A172 (cell line): Measurements from ENCODE around the gene NT5C. TPM values are rescaled to one million over a fixed set of nuclear protein-coding genes. Genes with fewer than 3 reads are reported as not detected.
A peak's percentile ranks its signal among the peaks of the same experiment; 100 is the strongest.

ENCODE experiments used
- DNase-seq: peaks from one replicate; pipeline ENCODE4 v3.0.0-alpha.2; 2015; ENCODE audit warnings: low spot score
- total RNA-seq: library from RNA; depleted of rRNA; stranded (reverse); fragments of >200 nt; shearing (Covaris generic); gene quantifications from 2 replicates; pipeline ENCODE4 v1.2.3, GENCODE V29; 2014; rRNA removed

NT5C gene
- total RNA-seq, 1 experiment from 2014 or later, result 73.6 TPM

DNA sequence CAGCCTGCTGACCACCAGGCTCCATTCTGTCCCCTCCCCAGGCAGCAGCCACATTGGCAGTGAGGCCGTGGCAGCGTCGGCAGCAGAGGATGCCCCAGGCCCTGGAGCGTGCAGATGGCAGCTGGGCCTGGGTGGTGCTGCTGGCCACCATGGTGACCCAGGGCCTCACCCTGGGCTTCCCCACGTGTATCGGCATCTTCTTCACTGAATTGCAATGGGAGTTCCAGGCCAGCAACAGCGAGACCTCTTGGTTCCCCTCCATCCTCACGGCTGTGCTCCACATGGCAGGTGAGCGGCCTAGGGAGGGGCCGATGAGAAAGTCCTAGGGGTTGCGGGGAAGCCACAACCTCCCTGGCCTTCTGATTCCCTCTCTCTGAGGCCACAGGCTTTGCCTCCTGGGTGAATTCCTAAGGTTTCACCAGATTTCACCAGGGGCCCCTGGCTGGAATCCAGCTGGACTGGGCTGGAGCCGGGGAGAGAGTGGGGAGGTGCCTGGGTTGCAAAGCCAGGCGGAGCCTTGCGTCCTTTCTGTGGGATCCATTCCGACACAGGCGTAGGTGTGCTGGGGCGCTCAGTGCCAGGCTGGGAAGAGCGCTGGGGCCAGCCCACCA lies 37.9 kb downstream of the NT5C start:
- no peak for DNase-seq

DNA sequence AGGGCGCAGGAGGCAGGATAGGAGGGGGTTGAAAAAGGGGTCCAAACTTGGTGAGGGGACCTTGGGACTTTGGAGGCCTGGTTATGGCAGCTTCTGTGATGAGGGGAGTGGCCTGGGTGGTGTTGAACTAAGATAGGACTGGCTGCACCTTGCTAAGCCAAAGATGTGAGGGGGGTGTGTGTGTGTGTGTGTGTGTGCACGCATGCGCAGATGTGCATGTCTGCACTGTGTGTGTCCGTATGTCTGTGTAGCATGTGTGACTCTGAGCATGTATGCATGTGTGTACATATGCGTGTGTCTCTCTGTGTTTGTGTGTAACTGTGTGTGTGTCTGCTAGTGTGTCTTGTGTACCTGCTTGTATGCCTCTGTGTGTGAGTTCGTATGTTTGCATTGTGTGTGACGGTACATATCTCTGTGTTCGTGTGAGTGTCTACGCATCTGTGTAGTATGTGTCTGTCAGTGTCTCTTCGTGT lies 39.7 kb downstream of the NT5C start:
- DNase-seq, result no peak

DNA sequence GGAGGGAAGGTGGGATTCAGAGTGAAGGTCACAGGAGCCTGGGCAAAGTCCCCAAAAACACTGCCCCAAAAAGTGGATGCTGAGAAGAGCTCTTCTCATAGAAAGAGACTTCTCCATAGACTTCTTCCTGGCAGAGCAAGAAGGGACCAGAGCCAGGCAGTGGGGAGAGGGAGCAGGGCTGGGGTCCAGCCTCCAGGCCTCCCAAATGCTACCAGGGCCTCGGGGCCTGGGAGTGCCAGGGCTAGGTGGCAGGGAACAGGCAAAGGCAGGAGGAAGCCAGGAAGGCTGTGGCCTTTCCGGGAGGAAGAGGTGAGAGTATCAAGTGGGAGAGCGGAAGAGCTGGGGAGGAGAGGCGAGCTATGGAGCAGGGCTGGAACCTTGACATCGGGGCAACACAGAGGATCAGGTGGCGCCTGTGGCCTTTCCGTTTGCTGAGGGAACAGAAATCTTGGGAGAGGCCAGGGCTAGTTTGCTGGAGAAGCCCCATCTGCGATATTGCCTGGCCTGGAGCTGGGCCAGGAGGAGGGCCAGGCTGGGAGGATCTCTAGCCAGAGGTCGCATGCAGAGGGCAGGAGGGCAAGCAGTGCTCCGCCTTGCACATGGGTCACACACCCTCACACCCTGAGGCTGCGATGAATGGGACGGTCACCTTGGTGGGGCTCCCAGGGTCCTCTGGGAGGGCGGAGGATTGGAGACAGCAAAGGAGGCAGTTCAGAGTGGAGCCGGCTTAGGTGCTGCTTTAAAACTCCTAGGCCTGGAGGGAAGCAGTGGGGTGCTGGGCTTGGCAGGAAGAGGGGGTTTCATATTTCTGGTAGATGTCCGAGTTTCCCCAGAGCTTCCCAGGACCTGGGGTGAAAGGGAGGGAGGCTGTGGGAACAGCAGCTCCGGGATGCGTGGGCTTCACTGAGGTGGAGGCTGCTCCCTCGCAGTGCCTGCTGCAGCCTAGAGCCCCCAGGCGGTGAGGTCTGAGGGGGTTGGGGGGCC lies 40.4 kb downstream of the NT5C start:
- DNase-seq, result no peak

- DNase-seq, result peak; percentile 59
These were observed 42.8 kb downstream of the NT5C start for GRCh38 chr17:75088465-75089417.

DNA sequence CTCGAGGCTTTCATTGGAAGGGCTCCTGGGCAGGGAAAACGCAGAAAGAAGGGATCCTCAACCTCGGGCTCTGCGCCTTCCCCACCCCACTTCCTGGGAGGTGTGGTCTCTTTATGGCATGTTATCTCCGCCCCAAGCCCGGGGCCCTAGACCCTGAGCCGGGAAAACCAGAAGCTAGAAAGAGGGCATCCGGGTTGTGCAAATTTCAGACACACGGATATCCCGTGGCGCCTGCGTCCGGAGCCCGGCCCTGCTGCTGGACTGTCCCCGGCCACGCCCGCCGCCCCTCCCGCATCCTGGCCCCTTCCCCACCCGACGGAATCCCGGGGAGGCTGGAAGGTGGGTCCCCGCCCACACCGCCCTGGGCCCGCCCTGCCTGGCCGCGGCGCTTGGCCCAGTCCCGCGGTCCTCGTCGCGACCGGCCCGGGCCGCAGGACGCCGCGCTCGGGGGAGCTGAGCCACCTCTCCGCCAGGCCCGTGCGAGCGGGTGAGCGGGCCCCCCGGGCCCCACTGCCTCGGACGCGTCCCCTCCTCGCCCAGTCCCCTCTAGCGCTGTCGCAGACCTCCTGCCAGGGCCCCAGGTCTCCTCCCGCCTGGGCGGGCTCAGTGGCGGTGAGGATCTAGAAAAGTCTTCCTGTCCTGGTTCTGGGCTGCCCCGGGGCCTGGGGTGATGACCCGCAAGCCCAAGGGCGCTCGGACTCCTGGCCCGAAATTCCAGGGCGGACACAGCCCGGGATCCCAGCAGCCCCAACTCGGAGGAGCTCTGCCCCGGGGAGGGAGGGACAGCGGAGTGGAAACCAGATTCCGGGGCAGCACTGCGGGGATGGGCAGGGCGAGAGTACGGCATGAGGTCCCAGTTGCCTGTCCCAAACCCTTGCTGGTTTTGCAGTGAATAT lies 43.7 kb downstream of the NT5C start, which contains the start of gene SLC16A5:
TSS of gene SLC16A5 (plus strand) at position 397 of the 896 bp plus-strand sequence. CDS start 5,683 bp downstream, outside the sequence.
- DNase-seq, result no peak

DNA sequence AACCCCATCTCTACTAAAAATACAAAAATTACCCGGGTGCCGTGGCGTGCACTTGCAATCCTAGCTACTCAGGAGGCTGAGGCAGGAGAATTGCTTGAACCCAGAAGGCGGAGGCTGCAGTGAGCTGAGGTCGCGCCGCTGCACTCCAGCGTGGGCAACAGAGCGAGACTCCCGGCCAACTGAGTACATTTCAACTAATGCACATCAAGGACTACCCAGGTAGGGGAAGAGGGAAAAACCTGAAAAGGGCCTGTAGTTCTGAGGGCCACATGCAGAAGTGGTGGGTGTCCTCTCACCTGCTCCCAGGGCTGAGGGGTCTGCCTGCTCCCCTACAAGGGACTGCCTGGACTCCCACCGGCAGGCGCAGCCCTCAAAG lies 44.4 kb downstream of the NT5C start:
- no peak for DNase-seq

GRCh38 chr17:75086496-75087181 lies 44.9 kb downstream of the NT5C start:
- no peak for DNase-seq

DNA sequence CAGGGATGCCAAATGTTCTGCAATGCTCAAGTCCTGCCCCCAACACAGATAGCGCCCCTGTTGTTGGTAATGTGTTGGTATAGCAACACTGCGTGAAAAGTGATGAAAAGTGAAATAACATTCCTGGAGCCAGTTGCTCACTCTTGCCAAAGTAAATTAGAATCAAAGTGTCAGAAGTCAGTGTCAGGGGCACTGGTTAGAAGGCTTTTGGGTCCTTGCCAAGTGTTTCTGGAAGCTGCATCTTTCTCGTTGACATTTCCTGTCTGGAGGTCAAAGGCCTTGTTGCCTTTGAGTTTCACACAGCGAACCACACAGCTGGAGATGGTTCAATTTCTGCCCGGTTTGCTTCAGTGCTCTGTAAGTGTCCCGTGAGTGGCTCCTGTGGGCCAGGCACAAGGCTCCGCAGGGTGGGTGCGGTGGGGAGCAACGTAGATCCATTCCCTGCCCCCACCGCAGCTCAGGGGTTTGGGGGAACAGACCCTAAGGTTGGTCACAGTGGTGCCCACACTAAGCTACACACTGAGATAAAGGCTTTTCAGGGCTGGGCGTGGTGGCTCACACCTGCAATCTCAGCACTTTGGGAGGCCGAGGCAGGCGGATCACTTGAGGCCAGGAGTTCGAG lies 47.4 kb downstream of the NT5C start:
- no peak for DNase-seq

GRCh38 chr17:75082683-75083082 lies 48.9 kb downstream of the NT5C start:
- DNase-seq, result no peak

DNA sequence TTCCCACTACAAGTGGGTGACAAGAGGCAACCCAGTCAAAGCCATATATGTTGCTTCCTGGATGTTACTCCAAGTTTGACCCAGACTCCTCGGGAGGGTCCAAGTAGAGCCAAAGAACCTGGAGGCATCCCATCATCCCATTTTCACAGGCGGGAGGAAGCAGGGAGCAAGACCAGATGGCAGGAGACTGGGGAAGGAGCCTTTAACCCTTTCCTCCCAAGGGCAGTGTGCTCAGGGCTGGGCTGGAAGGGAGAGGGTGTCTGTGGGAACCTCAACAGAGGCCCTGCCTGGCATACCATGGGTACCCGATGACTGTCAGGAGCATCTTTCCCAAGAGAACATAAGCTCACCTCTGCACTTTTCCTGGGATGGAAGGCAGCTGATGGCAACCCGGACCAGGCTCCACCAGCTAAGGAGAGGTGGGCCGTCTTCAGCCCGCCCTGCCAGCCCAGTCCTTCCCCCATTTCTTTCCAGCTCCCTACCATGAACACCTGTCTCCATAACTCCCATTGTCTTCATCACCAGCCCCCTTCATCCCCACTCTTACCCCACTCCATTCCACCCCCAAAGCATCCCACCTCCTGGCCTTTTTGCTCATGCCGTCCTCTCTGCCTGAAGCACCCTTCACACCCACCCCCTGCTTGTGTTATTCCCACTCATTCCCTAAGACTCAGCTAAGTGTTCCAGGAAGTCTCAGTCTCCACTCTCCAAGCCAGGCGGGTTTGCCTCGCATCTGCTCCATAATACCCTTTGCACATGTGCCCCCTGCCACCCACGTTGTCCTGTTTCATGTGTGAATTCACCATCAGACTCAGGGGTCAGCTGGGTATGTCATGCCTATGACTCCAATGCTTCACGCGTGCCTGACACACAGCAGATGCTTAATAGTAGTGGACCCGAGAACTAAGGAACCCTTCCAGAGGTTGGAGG lies 49.7 kb downstream of the NT5C start:
- DNase-seq, result no peak

Other genes starting within 250 kb of the NT5C start
- gene FADS6, start 238.1 kb downstream of the NT5C start, total RNA-seq, result not detected in 2 replicates
- 0.28 TPM in 1 of 2 replicates, not detected in the other for gene USH1G, start 208.5 kb downstream of the NT5C start, total RNA-seq
- gene OTOP2, start 207.5 kb downstream of the NT5C start, total RNA-seq, result not detected in 2 replicates
- not detected in 2 replicates for gene OTOP3, start 195.8 kb downstream of the NT5C start, total RNA-seq
- 0.65 and 2.7 TPM in 2 replicates for gene HID1, start 159.0 kb downstream of the NT5C start, total RNA-seq
- 24.0 and 26.6 TPM in 2 replicates for gene CDR2L, start 144.1 kb downstream of the NT5C start, total RNA-seq
- gene MRPL58, start 119.1 kb downstream of the NT5C start, total RNA-seq, result 135 TPM in 2 replicates
- 488 and 584 TPM in 2 replicates for gene ATP5PD, start 84.8 kb downstream of the NT5C start, total RNA-seq
- gene KCTD2, start 84.5 kb downstream of the NT5C start, total RNA-seq, result 25.6 and 25.7 TPM in 2 replicates
- 0.10 TPM in 1 of 2 replicates, not detected in the other for gene SLC16A5, start 43.8 kb downstream of the NT5C start, total RNA-seq
- gene ARMC7, start 21.8 kb downstream of the NT5C start, total RNA-seq, result 3.2 and 6.0 TPM in 2 replicates
- 626 and 687 TPM in 2 replicates for gene JPT1, start 22.8 kb upstream of the NT5C start, total RNA-seq
- gene SUMO2, start 51.2 kb upstream of the NT5C start, total RNA-seq, result 201 and 239 TPM in 2 replicates
- gene NUP85, start 73.9 kb upstream of the NT5C start, total RNA-seq, result 55.6 and 59.1 TPM in 2 replicates
- 12.9 and 15.1 TPM in 2 replicates for gene GGA3, start 129.9 kb upstream of the NT5C start, total RNA-seq
- gene MRPS7, start 130.1 kb upstream of the NT5C start, total RNA-seq, result 100 and 101 TPM in 2 replicates
- gene MIF4GD, start 139.5 kb upstream of the NT5C start, total RNA-seq, result 34.2 and 43.5 TPM in 2 replicates
- 13.6 and 22.6 TPM in 2 replicates for gene SLC25A19, start 157.7 kb upstream of the NT5C start, total RNA-seq